IMR-90 (cell line): ENCODE data around the gene CNTRL. TPM values are rescaled to one million over a fixed set of nuclear protein-coding genes. Genes with fewer than 3 reads are reported as not detected.

Source experiments
- ATAC-seq: fragments of 200-7000 bp; cut with Tn5 transposase; 2 replicates; pipeline ENCODE4 v1.9.1; 2020; ENCODE audit warnings: low read depth, mild to moderate bottlenecking, moderate library complexity
- BruUV-seq: library from RNA; stranded (reverse); fragments of 400-500 nt; replicated peaks from 2 replicates; lab custom pipeline; 2021; lab: Mats Ljungman, UMichigan
- CTCF ChIA-PET: fragments of 300-600 bp; formaldehyde crosslinking; extraction: SDS; loops from one replicate; lab custom pipeline; 2021; ENCODE audit warnings: antibody characterized with exemption; lab: Yijun Ruan, JAX
- POLR2A ChIA-PET: fragments of 300-600 bp; sonication (Branson Sonifier 250); formaldehyde crosslinking; loops from one replicate; lab custom pipeline; 2022; ENCODE audit warnings: antibody characterized with exemption; ENCODE audit not compliant: unreplicated experiment; lab: Charles Lee
- DNase-seq: peaks from one replicate; pipeline ENCODE4 v3.0.0; 2013
- H2AFZ ChIP-seq: replicated peaks from 2 replicates; pipeline ENCODE3; 2013; ENCODE audit warnings: low read length, mild to moderate bottlenecking; ENCODE audit not compliant: poor library complexity
- H2AK5ac ChIP-seq: 2 replicates; pipeline ENCODE4 v1.6.1; 2013; ENCODE audit warnings: low read depth, low read length, inconsistent platforms
- H2AK9ac ChIP-seq: replicated peaks from 2 replicates; pipeline ENCODE3; 2013; ENCODE audit warnings: mild to moderate bottlenecking, low read depth, low read length, moderate library complexity; ENCODE audit not compliant: poor library complexity
- H2BK120ac ChIP-seq: 2 replicates; pipeline ENCODE4 v1.6.1; 2013; ENCODE audit warnings: low read depth, low read length, inconsistent platforms
- H2BK15ac ChIP-seq: 3 replicates; pipeline ENCODE4 v1.6.1; 2013; ENCODE audit warnings: low read depth, low read length, inconsistent platforms
- H2BK20ac ChIP-seq: 2 replicates; pipeline ENCODE4 v1.6.1; 2013; ENCODE audit warnings: low read depth, mild to moderate bottlenecking, inconsistent platforms, low read length, moderate library complexity
- H2BK5ac ChIP-seq: 2 replicates; pipeline ENCODE4 v1.6.1; 2013; ENCODE audit warnings: mild to moderate bottlenecking, low read depth, low read length, inconsistent platforms; ENCODE audit not compliant: poor library complexity, severe bottlenecking
- H3K14ac ChIP-seq: replicated peaks from 2 replicates; pipeline ENCODE4 v1.6.1; 2013; ENCODE audit warnings: low read depth, low read length, inconsistent platforms
- H3K18ac ChIP-seq: 2 replicates; pipeline ENCODE4 v1.6.1; 2013; ENCODE audit warnings: low read depth, low read length, control low read depth
- H3K23ac ChIP-seq: 2 replicates; pipeline ENCODE4 v1.6.1; 2013; ENCODE audit warnings: low read depth, low read length, inconsistent platforms
- H3K27ac ChIP-seq: 2 replicates; pipeline ENCODE4 v1.5.1; 2013; ENCODE audit warnings: mild to moderate bottlenecking, control low read depth, low read length; ENCODE audit not compliant: insufficient read depth
- H3K27me3 ChIP-seq: 2 replicates; pipeline ENCODE4 v1.6.1; 2013; ENCODE audit warnings: low read length; ENCODE audit not compliant: control insufficient read depth, insufficient read depth
- H3K36me3 ChIP-seq: 2 replicates; pipeline ENCODE4 v1.6.1; 2013; ENCODE audit warnings: low read length, mixed read lengths; ENCODE audit not compliant: control insufficient read depth, insufficient read depth
- H3K4ac ChIP-seq: 2 replicates; pipeline ENCODE4 v1.6.1; 2013; ENCODE audit warnings: low read depth, low read length, inconsistent platforms
- H3K4me1 ChIP-seq: 2 replicates; pipeline ENCODE4 v1.6.1; 2013; ENCODE audit warnings: low read length, mixed read lengths; ENCODE audit not compliant: control insufficient read depth, insufficient read depth
- H3K4me2 ChIP-seq: 2 replicates; pipeline ENCODE4 v1.6.1; 2013; ENCODE audit warnings: low read depth, mild to moderate bottlenecking, control low read depth, low read length, moderate library complexity
- H3K4me3 ChIP-seq: 2 replicates; pipeline ENCODE4 v1.5.1; 2013; ENCODE audit warnings: low read depth, mild to moderate bottlenecking, control low read depth, low read length, moderate library complexity; ENCODE audit not compliant: insufficient read depth
- H3K56ac ChIP-seq: 2 replicates; pipeline ENCODE4 v1.6.1; 2013; ENCODE audit warnings: low read length, inconsistent platforms; ENCODE audit not compliant: insufficient read depth; ENCODE audit errors: extremely low read depth
- H3K79me1 ChIP-seq, 2 experiments: 2 replicates each; pipeline ENCODE4 v1.6.1; 2013; ENCODE audit warnings: low read length in 2 of 2, inconsistent platforms in 1 of 2, low read depth in 1 of 2
- H3K9ac ChIP-seq: 2 replicates; pipeline ENCODE4 v1.6.1; 2013; ENCODE audit warnings: low read depth, low read length, control low read depth
- H3K9me1 ChIP-seq: 2 replicates; pipeline ENCODE4 v1.6.1; 2013; ENCODE audit warnings: low read length, inconsistent platforms; ENCODE audit not compliant: insufficient read depth
- H3K9me3 ChIP-seq: 2 replicates; pipeline ENCODE4 v1.6.1; 2013; ENCODE audit warnings: low read length; ENCODE audit not compliant: control insufficient read depth, insufficient read depth
- H4K20me1 ChIP-seq: 2 replicates; pipeline ENCODE4 v1.6.1; 2013; ENCODE audit warnings: low read length, inconsistent platforms; ENCODE audit not compliant: insufficient read depth
- H4K5ac ChIP-seq: 2 replicates; pipeline ENCODE4 v1.6.1; 2013; ENCODE audit warnings: mild to moderate bottlenecking, low read depth, low read length, control low read depth
- H4K8ac ChIP-seq, 2 experiments: 2 replicates each; pipeline ENCODE4 v1.6.1; 2013; ENCODE audit warnings: low read depth in 2 of 2, low read length in 2 of 2, control low read depth in 1 of 2, inconsistent platforms in 1 of 2
- H4K91ac ChIP-seq: 2 replicates; pipeline ENCODE4 v1.6.1; 2013; ENCODE audit warnings: low read depth, low read length, inconsistent platforms; ENCODE audit not compliant: insufficient read depth
- BHLHE40 ChIP-seq: fragments of 150-350 bp; IDR thresholded peaks from 2 replicates; pipeline ENCODE4 v1.6.1; 2016; ENCODE audit warnings: mild to moderate bottlenecking, low read depth, low read length
- CEBPB ChIP-seq: IDR thresholded peaks from 2 replicates; pipeline ENCODE4 v1.6.1; 2012; ENCODE audit warnings: low read depth, low read length, improper control_type of control experiment
- CHD1 ChIP-seq: IDR thresholded peaks from 2 replicates; pipeline ENCODE4 v1.6.1; 2012; ENCODE audit warnings: low read depth, low read length, improper control_type of control experiment
- FOS ChIP-seq: fragments of 150-350 bp; IDR thresholded peaks from 2 replicates; pipeline ENCODE4 v1.6.1; 2016; ENCODE audit warnings: low read depth, low read length
- MAFK ChIP-seq: IDR thresholded peaks from 2 replicates; pipeline ENCODE4 v1.6.1; 2012; ENCODE audit warnings: low read depth, low read length, improper control_type of control experiment
- MAZ ChIP-seq: IDR thresholded peaks from 2 replicates; pipeline ENCODE4 v1.6.1; 2012; ENCODE audit warnings: low read depth, mild to moderate bottlenecking, low read length, improper control_type of control experiment, moderate library complexity, borderline replicate concordance
- MXI1 ChIP-seq: IDR thresholded peaks from 2 replicates; pipeline ENCODE4 v1.6.1; 2012; ENCODE audit warnings: low read depth, mild to moderate bottlenecking, low read length, moderate library complexity, borderline replicate concordance
- NFE2L2 ChIP-seq: fragments of 150-350 bp; IDR thresholded peaks from 2 replicates; pipeline ENCODE4 v1.6.1; 2016; ENCODE audit warnings: low read depth, mild to moderate bottlenecking, low read length
- POLR2A ChIP-seq: IDR thresholded peaks from 2 replicates; pipeline ENCODE4 v1.6.1; 2012; ENCODE audit warnings: mild to moderate bottlenecking, low read depth, low read length
- RAD21 ChIP-seq: IDR thresholded peaks from 2 replicates; pipeline ENCODE4 v1.6.1; 2012; ENCODE audit warnings: low read length, improper control_type of control experiment
- RCOR1 ChIP-seq: IDR thresholded peaks from 2 replicates; pipeline ENCODE4 v1.6.1; 2012; ENCODE audit warnings: mild to moderate bottlenecking, low read length, improper control_type of control experiment; ENCODE audit not compliant: insufficient replicate concordance
- RFX5 ChIP-seq: IDR thresholded peaks from 2 replicates; pipeline ENCODE4 v1.8.0; 2012; ENCODE audit warnings: low read depth, mild to moderate bottlenecking, low read length, moderate library complexity
- SMC3 ChIP-seq: fragments of 150-350 bp; IDR thresholded peaks from 2 replicates; pipeline ENCODE4 v1.6.1; 2016; ENCODE audit warnings: low read depth, mild to moderate bottlenecking, antibody characterized with exemption, low read length, moderate library complexity
- WGBS, 2 experiments: methylation state at CpG; one replicate each; pipeline versions ENCODE4 v1.1.5 to v1.1.7; 2013; ENCODE audit warnings: missing lambda C conversion rate in 2 of 2; ENCODE audit not compliant: insufficient read length in 1 of 2; ENCODE audit errors: extremely low coverage in 2 of 2; 5-methylcytosine and 5-hydroxymethylcytosine counted together
- dilution Hi-C: fragments of 300-500 bp; cut with HindIII; formaldehyde crosslinking; loops from one replicate; pipeline ENCODE4 v1.14.3; 2018; ENCODE audit warnings: low sequenced_read_pairs; ENCODE audit not compliant: unreplicated experiment
- in situ Hi-C: fragments of 300-500 bp; cut with MboI; formaldehyde crosslinking; loops from 3 replicates; pipeline ENCODE4 v1.14.3; 2019; ENCODE audit warnings: low sequenced_read_pairs, inconsistent platforms, mixed read lengths
- intact Hi-C: fragments of 100-400 bp; cut with micrococcal nuclease; formaldehyde crosslinking; loops from 2 replicates; pipeline ENCODE4 v1.10.0; 2022
- polyA plus RNA-seq, 3 experiments: library from polyadenylated mRNA; depleted of rRNA; stranded (reverse); fragments of >200 nt; gene quantifications; 2 replicates each; pipeline ENCODE4 v1.2.3, GENCODE V29; 2012; ENCODE audit warnings: low replicate concordance in 1 of 3
- total RNA-seq: library from RNA; depleted of rRNA; stranded (reverse); fragments of >200 nt; gene quantifications from 2 replicates; pipeline ENCODE4 v1.2.3, GENCODE V29; 2012
- TF ChIP-seq, protein P1 (sequence below): conservative IDR thresholded peaks from 2 replicates; pipeline ENCODE4 v1.5.1; 2012; ENCODE audit warnings: mild to moderate bottlenecking, low read depth, low read length, improper control_type of control experiment
- TF ChIP-seq, protein P2 (sequence below): fragments of 150-350 bp; IDR thresholded peaks from 2 replicates; pipeline ENCODE4 v1.6.1; 2016; ENCODE audit warnings: low read depth, mild to moderate bottlenecking, low read length, moderate library complexity, borderline replicate concordance

CNTRL gene
- total and polyA plus RNA-seq, 2 of the 4 experiments (the other 2 are of a cell fraction), result 4.5 to 7.3 TPM

DNA sequence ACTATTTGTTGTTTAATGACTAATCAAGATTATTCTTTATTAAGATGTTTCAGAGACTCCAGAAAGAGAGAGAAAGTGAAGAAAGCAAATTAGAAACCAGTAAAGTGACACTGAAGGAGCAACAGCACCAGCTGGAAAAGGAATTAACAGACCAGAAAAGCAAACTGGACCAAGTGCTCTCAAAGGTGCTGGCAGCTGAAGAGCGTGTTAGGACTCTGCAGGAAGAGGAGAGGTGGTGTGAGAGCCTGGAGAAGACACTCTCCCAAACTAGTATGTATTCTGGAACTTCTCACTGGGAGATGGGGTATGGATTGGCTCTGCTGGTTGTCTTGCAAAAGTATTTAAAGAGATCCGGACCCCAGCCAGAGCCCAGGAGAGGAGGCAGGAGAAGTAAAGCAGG is 93.3 kb downstream of the CNTRL start:
- no peak overlapping the region for H2AK5ac ChIP-seq
- H2BK5ac ChIP-seq, result no peak overlapping the region
- H2AFZ ChIP-seq, result no peak overlapping the region
- no peaks in the 10 kb centered on the region for H3K9me3 ChIP-seq
- CTCF ChIA-PET, result interaction anchor here (1.1 kb wide), 1 partner anchor 16 kb away, joined by 3 read pairs; no protein-coding TSS in a partner anchor
- in situ Hi-C loops (no loop called here), intact Hi-C loops (no loop called here), dilution Hi-C loops (no loop called here)
- POLR2A ChIA-PET, result no interaction called here
- no peak overlapping the region for H2BK120ac ChIP-seq
- no CpG with 5 or more reads among the region's 2 CpGs for WGBS, 2 experiments
- no peak overlapping the region for H4K5ac ChIP-seq
- H3K4me1 ChIP-seq, result no peaks in the 10 kb centered on the region
- no peak overlapping the region for H3K56ac ChIP-seq
- no peak overlapping the region for H4K8ac ChIP-seq
- BruUV-seq, result no TSS peak
- H4K20me1 ChIP-seq, result no peaks in the 10 kb centered on the region
- no peak overlapping the region for H2BK20ac ChIP-seq
- H3K9ac ChIP-seq, result no peak overlapping the region
- no peak for TF ChIP-seq MAFK
- no peak for TF ChIP-seq MXI1
- TF ChIP-seq SMC3, result no peak
- TF ChIP-seq BHLHE40, result no peak
- no peak for TF ChIP-seq CHD1
- no peak for TF ChIP-seq RCOR1
- TF ChIP-seq MAZ, result no peak
- TF ChIP-seq RAD21, result no peak
- no peak for TF ChIP-seq NFE2L2
- TF ChIP-seq, protein P1, sequence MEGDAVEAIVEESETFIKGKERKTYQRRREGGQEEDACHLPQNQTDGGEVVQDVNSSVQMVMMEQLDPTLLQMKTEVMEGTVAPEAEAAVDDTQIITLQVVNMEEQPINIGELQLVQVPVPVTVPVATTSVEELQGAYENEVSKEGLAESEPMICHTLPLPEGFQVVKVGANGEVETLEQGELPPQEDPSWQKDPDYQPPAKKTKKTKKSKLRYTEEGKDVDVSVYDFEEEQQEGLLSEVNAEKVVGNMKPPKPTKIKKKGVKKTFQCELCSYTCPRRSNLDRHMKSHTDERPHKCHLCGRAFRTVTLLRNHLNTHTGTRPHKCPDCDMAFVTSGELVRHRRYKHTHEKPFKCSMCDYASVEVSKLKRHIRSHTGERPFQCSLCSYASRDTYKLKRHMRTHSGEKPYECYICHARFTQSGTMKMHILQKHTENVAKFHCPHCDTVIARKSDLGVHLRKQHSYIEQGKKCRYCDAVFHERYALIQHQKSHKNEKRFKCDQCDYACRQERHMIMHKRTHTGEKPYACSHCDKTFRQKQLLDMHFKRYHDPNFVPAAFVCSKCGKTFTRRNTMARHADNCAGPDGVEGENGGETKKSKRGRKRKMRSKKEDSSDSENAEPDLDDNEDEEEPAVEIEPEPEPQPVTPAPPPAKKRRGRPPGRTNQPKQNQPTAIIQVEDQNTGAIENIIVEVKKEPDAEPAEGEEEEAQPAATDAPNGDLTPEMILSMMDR, result no peak
- no peak for TF ChIP-seq CEBPB
- no peak for TF ChIP-seq POLR2A
- TF ChIP-seq, protein P2, sequence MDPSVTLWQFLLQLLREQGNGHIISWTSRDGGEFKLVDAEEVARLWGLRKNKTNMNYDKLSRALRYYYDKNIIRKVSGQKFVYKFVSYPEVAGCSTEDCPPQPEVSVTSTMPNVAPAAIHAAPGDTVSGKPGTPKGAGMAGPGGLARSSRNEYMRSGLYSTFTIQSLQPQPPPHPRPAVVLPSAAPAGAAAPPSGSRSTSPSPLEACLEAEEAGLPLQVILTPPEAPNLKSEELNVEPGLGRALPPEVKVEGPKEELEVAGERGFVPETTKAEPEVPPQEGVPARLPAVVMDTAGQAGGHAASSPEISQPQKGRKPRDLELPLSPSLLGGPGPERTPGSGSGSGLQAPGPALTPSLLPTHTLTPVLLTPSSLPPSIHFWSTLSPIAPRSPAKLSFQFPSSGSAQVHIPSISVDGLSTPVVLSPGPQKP, result no peak
- no peak for TF ChIP-seq RFX5
- no peak for TF ChIP-seq FOS
- 0 out of 4 replicates have a peak, but pooled peaks cover 0 to 3% of the 10 kb centered on the region in 2 experiments for H3K79me1 ChIP-seq
- H3K36me3 ChIP-seq, result peaks cover 26% of the 10 kb centered on the region
- H3K27me3 ChIP-seq, result no peaks in the 10 kb centered on the region
- H3K4ac ChIP-seq, result no peak overlapping the region
- ATAC-seq, result no peak
- no peak overlapping the region for H3K23ac ChIP-seq
- DNase-seq, result no peak
- H4K91ac ChIP-seq, result no peak overlapping the region
- no peak overlapping the region for H3K4me3 ChIP-seq
- H3K4me2 ChIP-seq, result no peak overlapping the region
- no peaks in the 10 kb centered on the region for H3K9me1 ChIP-seq
- H3K27ac ChIP-seq, result no peak overlapping the region
- H3K18ac ChIP-seq, result no peak overlapping the region
- H3K14ac ChIP-seq, result no peak overlapping the region
- no peak overlapping the region for H2AK9ac ChIP-seq
- no peak overlapping the region for H2BK15ac ChIP-seq
